Measurements from ENCODE around the gene ZFC3H1. TPM values are rescaled to one million over a fixed set of nuclear protein-coding genes. Genes with fewer than 3 reads are reported as not detected.
A peak's percentile ranks its signal among the peaks of the same experiment; 100 is the strongest.

Gene ZFC3H1
- total and polyA plus RNA-seq, 2 of the 4 experiments (the other 2 are of a cell fraction): 16.8 to 23.3 TPM

- TF ChIP-seq, protein P1, sequence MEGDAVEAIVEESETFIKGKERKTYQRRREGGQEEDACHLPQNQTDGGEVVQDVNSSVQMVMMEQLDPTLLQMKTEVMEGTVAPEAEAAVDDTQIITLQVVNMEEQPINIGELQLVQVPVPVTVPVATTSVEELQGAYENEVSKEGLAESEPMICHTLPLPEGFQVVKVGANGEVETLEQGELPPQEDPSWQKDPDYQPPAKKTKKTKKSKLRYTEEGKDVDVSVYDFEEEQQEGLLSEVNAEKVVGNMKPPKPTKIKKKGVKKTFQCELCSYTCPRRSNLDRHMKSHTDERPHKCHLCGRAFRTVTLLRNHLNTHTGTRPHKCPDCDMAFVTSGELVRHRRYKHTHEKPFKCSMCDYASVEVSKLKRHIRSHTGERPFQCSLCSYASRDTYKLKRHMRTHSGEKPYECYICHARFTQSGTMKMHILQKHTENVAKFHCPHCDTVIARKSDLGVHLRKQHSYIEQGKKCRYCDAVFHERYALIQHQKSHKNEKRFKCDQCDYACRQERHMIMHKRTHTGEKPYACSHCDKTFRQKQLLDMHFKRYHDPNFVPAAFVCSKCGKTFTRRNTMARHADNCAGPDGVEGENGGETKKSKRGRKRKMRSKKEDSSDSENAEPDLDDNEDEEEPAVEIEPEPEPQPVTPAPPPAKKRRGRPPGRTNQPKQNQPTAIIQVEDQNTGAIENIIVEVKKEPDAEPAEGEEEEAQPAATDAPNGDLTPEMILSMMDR (conservative IDR thresholded peaks at IDR 0.05; ENCODE audit: low read depth, low read length): peak; percentile 57
- no peak for TF ChIP-seq MAFK (IDR thresholded peaks at IDR 0.05; ENCODE audit: low read depth, low read length)
- no peak for TF ChIP-seq MXI1 (IDR thresholded peaks at IDR 0.05; ENCODE audit: borderline replicate concordance, low read depth, low read length)
- TF ChIP-seq ELK1 (IDR thresholded peaks at IDR 0.05; ENCODE audit: borderline replicate concordance, low read depth, low read length): no peak
- TF ChIP-seq FOS (IDR thresholded peaks at IDR 0.05; ENCODE audit: low read depth, low read length): no peak
- no peak for TF ChIP-seq NFE2L2 (IDR thresholded peaks at IDR 0.05; ENCODE audit: low read depth, low read length)
- no peak for TF ChIP-seq USF2 (IDR thresholded peaks at IDR 0.05; ENCODE audit: low read depth, low read length)
- peak; percentile 38 for TF ChIP-seq RAD21 (IDR thresholded peaks at IDR 0.05; ENCODE audit: low read length)
- TF ChIP-seq SMC3 (IDR thresholded peaks at IDR 0.05; ENCODE audit: low read depth, low read length): peak; percentile 37; the same call in 1 of the 2 replicates
- TF ChIP-seq POLR2A (IDR thresholded peaks at IDR 0.05; ENCODE audit: low read depth, low read length): no peak
- intact Hi-C loops (cut with micrococcal nuclease) (loop anchor here (5.0 kb wide), 1 partner anchor 111 kb away; no protein-coding TSS in a partner anchor), in situ Hi-C loops (cut with MboI; ENCODE audit: low sequenced_read_pairs) (no loop called here), dilution Hi-C loops (cut with HindIII; ENCODE audit: low sequenced_read_pairs, unreplicated experiment) (no loop called here)
- Histone ChIP-seq H4K8ac (ENCODE audit: low read depth in 2 of 2, low read length in 2 of 2) (no peak overlapping the region), H3K36me3 (ENCODE audit: control insufficient read depth, insufficient read depth, low read length) (peaks cover 46% of the 10 kb centered on the region), H3K4me3 (ENCODE audit: insufficient read depth, low read depth, low read length) (no peak overlapping the region), H2BK120ac (ENCODE audit: low read depth, low read length) (no peak overlapping the region), H4K20me1 (ENCODE audit: insufficient read depth, low read length) (peaks cover 20% of the 10 kb centered on the region; the same call in 1 of the 2 replicates), H4K91ac (ENCODE audit: insufficient read depth, low read depth, low read length) (no peak overlapping the region), H3K18ac (ENCODE audit: low read depth, low read length) (no peak overlapping the region), H3K27me3 (ENCODE audit: control insufficient read depth, insufficient read depth, low read length) (no peaks in the 10 kb centered on the region), H2BK15ac (ENCODE audit: low read depth, low read length) (no peak overlapping the region), H3K4me1 (ENCODE audit: control insufficient read depth, insufficient read depth, low read length) (no peaks in the 10 kb centered on the region), H3K23ac (ENCODE audit: low read depth, low read length) (no peak overlapping the region), H3K9ac (ENCODE audit: low read depth, low read length) (no peak overlapping the region), H3K4me2 (ENCODE audit: low read depth, low read length) (no peak overlapping the region), H3K4ac (ENCODE audit: low read depth, low read length) (no peak overlapping the region), H3K27ac (ENCODE audit: insufficient read depth, low read length) (no peak overlapping the region), H2BK20ac (ENCODE audit: low read depth, low read length) (no peak overlapping the region), H4K5ac (ENCODE audit: low read depth, low read length) (peak overlapping the region; percentile 80; the same call in 1 of the 2 replicates), H2AFZ (replicated peaks; ENCODE audit: low read length, poor library complexity) (no peak overlapping the region), H3K56ac (ENCODE audit: extremely low read depth, insufficient read depth, low read length) (no peak overlapping the region), H3K14ac (replicated peaks; ENCODE audit: low read depth, low read length) (no peak overlapping the region), H3K9me1 (ENCODE audit: insufficient read depth, low read length) (peaks cover 8% of the 10 kb centered on the region; the same call in 1 of the 2 replicates), H2AK5ac (ENCODE audit: low read depth, low read length) (no peak overlapping the region), H2BK5ac (ENCODE audit: low read depth, low read length, poor library complexity, severe bottlenecking) (no peak overlapping the region), H3K9me3 (ENCODE audit: control insufficient read depth, insufficient read depth, low read length) (no peaks in the 10 kb centered on the region), H2AK9ac (replicated peaks; ENCODE audit: low read depth, low read length, poor library complexity) (no peak overlapping the region), H3K79me1 (ENCODE audit: low read depth in 1 of 2, low read length in 2 of 2) (peaks cover 31 to 35% of the 10 kb centered on the region in 2 experiments)
- no TSS peak for BruUV-seq (replicated peaks)
- ATAC-seq (ENCODE audit: low read depth) (peak; percentile 54; the same call in 1 of the 2 replicates), DNase-seq (peak; percentile 72)
- POLR2A ChIA-PET (ENCODE audit: unreplicated experiment): no interaction called here
- no CpG with 5 or more reads among the region's 3 CpGs for WGBS, 2 experiments (ENCODE audit: extremely low coverage in 2 of 2, insufficient read length in 1 of 2)
- CTCF ChIA-PET: interaction anchor here (1.0 to 1.8 kb wide), 6 partner anchors 9 to 221 kb away, joined by 3 to 11 read pairs (median 4); no protein-coding TSS in a partner anchor
Measured at GRCh38 chr12:71636704-71637115, 26.9 kb downstream of the ZFC3H1 start.

Data from IMR-90 (cell line).